Forelimb muscle (tissue), 1 donor: Measurements from ENCODE around the gene ARL8A. TPM values are rescaled to one million over a fixed set of nuclear protein-coding genes. Genes with fewer than 3 reads are reported as not detected.
"Not testable (repeated sequence)": the region's sequence is repeated elsewhere in the genome, so short reads cannot be mapped to it uniquely, and the experiment has no call there.

Experiments
- DNase-seq: peaks from one replicate; pipeline ENCODE4 v3.0.0-alpha.2; 2013; ENCODE audit warnings: low read depth
- polyA plus RNA-seq: library from polyadenylated mRNA; unstranded; fragments of 120-200 nt; gene quantifications from one replicate; pipeline ENCODE4 v1.2.1, GENCODE V29; 2013; ENCODE audit not compliant: insufficient read length

The ARL8A gene
- polyA plus RNA-seq = 40.1 TPM

DNA sequence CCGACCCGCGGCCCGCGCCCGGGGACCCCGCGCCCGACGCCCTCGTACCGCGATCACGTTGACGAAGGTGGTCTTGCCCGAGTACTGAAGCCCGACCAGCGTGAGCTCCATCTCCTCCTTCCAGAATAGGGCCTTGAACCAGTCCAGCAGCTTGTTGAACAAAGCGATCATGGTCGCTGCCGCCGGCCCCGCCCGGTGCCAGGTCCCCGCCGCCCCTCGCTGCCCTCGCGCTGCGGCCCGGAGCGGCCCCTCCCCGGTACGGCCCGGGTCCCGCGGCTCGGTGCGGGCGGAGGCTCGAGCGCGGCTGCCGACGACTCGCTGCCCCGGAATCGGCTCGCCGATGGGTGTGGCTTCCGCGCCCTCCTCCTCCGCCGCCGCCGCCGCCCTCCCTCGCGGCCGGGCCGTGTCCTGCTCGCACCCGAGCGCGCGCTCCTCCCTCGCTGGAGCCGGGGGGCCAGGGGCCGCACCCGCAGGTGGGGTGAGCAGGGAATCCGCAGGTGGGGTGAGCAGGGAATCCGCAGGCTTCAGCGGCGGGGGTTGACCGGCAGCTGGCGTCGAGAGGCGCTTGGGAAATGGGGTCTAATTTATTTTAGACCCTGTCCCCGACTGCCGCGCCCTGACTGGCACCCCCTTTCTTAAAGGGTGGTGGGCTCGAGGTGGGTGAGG, at the start of gene ARL8A:
Gene ARL8A (minus strand): TSS at position 336 of the 666 bp plus-strand sequence. CDS start 165 bp downstream, at position 171.
- DNase-seq = no peak

DNA sequence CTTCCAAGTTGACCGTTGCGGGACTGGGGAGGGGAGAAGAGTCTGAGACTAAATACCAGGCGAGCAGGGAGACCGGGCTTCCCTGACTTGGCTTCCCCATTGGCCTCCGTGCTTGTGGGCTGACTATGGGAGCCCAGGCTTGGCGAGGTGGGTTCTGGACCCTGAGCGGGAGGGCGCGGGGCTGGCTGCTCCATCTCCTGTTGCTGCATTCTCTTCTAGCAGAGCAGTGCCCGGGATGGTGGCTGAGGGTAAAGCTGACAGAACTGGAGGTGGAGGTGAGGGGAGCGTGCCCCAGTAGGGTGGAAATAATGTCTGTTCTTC, 49.8 kb upstream of the ARL8A start:
- DNase-seq = no peak

DNA sequence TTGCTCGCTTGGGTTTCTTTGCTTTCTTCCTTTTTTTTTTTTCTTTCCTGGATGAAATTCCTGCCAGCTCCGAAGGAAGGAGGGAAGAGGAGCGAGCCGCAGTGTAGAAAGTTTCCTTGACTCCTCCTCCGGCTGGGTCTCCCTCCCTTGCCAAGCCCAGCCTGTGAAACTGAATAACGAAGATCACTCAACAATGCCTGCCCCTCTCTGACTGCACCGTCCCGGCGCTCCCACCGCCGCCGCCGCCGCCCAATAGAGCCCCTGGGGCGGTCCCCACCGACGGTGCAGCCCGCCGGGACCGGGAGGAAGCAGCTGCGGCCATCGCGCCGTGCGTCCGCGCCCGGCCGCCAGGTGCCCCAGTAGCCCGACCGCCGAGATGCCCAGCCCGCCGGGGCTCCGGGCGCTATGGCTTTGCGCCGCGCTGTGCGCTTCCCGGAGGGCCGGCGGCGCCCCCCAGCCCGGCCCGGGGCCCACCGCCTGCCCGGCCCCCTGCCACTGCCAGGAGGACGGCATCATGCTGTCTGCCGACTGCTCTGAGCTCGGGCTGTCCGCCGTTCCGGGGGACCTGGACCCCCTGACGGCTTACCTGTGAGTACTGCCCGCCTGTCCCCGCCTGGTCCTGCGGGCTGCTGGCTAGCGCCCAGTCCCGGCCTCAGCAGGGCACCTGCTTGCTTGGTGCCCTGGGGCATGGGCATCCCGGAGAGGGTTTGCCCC, 49.2 kb upstream of the ARL8A start, which contains the start of gene LGR6:
Gene LGR6 (plus strand): TSS at position 186 of the 714 bp plus-strand sequence. CDS start 191 bp downstream, at position 377.
- no peak for DNase-seq

DNA sequence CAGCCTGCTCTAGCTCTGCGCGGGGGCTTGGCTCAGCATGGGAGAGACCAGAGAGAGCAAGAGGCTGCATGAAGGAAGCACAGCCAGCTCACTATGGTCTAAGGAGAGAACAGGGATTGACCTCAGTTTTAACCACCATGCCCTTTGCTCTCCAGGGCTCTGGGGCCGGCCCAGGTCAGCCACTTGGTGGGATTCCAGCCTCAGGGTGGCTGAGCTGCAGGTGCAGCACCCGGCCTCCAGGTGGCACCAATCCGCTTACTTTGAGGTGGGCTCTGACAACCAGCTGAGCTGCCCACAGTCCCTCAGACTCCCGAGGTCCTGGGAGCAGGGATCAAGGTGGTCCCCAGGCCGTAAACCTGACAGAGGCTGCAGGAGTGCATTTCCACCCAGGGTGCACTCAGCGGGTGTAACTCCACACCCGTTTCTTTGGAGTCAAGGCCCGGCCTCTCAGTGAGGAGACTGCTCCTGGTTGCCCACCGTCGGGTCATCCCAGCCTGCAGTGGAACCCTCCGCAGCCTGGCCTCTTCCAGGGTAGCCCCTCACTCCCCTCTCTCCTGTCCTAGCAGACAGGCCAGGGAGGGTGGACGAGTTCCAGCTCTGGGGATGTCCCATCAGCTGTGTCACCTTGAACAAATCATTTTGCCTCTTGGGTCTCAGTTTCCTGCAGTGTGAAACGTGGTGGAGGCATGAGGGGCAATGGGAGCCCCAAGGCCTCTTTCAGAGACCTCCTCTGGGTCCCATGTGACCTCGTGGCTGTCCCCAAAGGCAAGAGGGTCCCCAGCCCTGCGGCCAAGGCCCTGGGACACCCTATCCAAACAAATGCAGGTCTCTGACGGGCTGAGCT, 48.5 kb upstream of the ARL8A start:
- DNase-seq = peak; percentile 11

DNA sequence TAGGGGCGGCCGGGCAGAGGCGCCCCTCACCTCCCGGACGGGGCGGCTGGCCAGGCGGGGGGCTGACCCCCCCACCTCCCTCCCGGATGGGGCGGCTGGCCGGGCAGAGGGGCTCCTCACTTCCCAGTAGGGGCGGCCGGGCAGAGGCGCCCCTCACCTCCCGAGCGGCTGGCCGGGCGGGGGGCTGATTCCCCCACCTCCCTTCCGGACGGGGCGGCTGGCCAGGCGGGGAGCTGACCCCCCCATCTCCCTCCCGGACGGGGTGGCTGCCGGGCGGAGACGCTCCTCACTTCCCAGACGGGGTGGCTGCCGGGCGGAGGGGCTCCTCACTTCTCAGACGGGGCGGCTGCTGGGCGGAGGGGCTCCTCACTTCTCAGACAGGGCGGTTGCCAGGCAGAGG, 46.9 kb upstream of the ARL8A start:
- DNase-seq = not testable (repeated sequence)

DNA sequence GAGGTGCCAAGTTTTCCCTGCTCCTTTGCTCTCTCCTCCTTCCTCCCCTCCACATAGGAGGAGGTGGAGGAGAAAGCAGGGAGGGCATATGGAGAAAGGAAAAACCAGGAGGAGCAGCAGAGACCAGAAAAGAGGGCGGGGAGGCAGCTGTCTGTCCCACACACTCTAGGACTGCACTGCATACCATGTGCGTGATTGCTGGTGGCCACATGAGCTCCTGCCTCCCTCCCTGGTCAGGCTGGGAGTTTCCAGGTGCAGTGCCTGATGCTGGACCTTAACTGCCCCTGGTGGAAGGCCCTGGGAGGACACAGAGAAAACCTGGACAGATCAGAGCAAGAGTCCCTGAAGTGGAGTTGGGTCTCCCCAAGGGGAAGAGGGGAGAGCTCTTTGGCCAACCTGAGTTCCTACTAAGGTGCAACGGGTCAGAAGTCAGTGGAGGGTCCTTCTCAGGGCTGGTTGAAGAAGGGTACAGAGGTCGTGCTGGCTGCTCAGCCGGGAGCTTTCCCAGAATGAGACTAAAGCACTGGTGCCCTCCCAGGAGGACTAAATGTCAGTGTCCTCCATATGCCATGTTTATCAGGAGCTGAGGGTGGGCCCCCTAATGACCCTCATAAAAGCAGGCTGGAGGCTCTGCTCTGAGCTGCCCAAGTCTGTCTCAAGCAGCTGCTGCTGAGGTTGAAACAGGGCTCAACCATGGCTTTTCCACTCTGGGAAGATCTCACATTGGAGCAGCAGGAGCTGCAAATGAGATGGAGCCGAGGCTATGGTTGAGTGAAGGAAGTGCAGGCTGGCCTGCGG, 45.6 kb upstream of the ARL8A start:
- no peak for DNase-seq

DNA sequence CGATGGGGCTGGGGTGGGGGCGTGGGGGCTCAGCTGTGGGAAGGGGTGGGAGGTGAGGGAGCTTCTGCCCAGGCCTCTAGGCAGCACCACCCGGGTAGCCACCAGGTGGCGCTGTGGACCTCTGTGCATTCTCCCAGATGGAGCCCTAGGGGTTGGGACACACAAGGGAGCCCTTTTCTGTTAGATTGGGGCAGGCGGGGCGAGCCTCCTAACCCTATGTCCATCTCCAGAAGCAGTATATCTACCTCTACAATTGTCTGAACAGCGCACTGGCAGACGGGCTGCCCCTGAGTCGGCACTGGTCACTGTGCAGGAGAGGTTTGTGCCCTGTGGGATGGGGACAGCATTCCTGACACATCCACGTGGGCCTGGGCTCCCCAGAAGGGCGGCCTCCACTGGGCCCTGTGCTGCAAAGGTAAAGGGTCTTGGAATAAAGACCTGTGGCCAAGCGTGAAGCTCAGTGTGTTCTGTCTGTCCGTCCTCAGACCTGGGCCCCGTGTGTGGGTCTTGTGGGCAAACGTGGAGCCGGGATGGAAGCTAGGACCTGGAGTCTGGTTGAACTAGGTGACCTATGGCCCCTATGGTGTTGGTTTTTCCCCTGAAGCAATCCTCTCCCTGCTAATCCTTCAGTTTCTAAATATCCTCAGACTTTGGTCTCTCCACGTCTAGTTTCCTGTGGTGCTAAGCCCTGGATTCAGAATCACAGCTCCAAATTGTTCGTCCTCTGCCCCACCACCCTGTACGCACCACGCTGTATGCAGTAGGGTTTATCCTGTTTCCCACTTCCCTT, 44.7 kb upstream of the ARL8A start:
- no peak for DNase-seq

DNA sequence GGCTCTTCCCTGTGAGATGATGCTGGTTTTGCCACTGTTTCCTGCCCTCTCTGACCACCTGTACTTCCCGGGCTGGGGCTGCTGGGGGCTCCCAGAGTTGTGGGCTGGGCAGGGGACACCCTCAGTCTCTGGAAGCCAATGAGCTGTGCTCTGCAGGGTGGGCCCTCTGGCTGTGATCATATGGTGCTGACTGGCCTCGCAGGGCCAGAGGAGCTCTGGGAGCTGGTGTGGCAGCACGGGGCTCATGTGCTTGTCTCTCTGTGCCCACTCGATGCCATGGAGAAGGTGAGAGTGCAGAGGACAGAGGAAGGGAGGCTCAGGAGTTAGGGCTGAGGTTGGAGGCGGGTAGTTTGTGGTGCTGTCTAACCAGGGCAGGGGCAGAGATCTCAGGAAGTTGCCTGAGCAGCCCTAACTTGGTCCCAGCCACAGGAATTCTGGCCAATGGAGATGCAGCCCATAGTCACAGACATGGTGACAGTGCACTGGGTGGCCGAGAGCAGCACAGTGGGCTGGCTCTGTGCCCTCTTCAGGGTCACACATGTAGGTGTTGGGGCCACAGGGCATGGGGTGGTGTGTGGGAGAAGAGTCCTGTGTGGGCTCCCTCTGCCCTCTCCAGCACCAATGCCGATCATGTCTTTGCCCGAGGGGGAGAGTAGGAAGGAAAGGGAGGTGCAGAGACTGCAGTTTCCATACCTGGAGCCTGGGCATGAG, 43.3 kb upstream of the ARL8A start:
- DNase-seq = no peak

DNA sequence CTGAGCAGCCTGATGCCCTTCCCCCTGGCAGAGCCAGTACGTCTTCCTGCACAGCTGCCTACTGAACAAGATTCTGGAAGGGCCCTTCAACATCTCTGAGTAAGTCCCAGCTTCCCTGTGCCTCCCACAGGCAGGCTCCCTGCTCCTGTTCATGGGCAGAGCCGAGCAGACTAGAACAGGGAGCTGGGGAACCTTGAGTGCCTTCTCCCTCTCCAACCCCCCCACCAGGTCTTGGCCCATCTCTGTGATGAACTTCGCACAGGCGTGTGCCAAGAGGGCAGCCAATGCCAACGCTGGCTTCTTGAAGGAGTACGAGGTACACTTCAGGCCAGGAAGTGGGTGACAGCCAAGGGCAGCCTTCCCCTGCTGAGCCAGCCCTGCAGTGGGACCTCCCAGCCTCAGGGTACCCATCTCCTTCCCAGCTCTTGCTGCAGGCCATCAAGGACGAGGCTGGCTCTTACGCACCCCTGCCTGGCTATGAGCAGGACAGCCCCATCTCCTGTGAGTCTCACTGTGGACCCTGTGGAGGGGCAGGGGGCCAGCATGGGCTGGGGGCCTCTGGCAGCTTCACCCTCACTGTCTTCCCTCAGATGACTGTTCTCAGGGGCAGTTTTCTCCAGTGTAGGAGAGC, 42.6 kb upstream of the ARL8A start:
- DNase-seq = no peak

DNA sequence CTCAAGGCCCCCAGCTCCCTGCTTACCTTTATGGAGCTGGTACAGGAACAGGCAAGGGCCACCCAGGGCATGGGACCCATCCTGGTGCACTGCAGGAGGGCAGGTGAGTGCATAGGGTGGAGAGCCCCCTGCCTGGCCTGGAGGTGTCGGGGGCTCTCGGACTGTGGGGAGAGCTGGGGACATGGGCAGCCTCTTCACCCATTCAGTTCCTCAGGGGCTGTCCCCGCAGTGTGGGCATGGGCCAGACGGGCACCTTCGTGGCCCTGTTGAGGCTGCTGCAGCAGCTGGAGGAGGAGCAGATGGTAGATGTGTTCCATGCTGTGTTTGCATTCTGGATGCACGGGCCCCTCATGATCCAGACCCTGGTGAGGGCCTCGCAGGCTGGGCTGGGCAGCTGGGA, 41.8 kb upstream of the ARL8A start:
- DNase-seq = no peak

DNA sequence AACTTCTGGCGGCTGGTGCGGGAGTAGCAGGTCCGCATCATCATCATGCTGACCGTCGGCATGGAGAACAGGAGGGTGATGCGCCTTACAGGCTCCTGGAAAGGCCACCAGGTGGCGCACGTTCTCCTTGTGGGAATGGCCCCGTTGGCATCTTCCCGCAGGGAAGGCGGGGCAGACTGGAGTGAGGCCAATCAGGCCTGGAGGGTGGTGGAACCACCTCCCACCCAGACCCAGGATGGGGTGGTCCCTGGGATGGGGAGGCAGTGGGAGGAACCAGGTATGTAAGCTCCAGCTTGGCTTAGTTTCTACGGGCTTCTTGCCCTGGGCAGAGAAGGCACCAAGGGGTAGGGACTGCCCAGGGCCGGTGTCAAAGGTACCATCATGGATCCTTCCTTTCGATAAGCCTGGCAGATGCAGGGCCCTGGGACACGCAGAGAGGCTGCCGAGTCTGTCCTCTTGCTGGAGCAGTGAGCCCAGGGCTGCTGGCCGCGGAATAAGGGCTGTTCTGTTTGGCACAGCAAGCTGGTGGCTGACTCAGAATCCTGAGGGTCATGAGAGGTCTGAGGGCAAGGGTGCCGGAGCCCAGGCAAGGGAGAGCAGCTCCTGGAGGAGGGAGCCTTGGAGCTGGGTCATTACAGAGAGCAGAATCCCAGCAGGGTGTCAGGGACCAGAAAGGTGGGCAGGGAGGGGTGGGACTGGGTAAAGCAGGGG, 40.4 kb upstream of the ARL8A start:
- no peak for DNase-seq

DNA sequence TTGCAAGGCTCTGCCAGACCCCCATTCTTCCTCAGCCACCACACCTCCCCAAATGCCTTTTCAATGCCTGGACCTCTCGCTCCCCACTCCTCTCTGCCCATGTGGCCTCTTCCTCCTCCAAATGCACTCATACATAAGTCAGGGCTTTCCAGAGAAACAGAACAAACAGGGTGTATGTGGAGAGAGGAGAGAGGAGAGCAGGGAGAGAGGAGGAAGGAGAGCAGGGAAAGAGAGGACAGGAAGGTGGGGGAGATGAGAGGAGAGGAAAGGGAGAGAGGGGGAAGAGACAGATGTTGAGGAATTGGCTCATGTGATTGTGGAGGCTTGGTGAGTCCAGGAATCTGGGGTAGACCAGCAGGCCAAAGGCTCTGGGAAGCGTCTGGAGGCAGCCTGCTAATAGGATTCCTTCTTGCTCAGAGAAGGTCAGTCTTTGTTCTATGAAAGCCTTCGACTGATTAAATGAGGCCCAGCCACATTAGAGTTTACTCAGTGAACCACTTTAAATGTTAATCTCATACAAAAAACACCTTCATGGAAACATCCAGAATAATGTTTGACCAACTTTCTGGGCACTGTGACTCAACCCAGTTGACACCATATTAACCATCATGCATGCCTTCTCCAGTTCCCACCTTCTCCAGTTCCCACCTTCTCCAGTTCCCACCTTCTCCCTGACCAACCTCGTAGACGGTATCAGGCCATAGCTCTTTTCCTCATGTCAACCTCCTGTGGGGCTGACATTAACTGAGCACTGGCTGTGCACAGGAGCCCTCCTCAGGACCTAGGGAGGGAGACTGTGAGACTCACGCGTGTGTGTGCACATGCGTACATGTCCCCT, 37.7 kb upstream of the ARL8A start:
- no peak for DNase-seq

DNA sequence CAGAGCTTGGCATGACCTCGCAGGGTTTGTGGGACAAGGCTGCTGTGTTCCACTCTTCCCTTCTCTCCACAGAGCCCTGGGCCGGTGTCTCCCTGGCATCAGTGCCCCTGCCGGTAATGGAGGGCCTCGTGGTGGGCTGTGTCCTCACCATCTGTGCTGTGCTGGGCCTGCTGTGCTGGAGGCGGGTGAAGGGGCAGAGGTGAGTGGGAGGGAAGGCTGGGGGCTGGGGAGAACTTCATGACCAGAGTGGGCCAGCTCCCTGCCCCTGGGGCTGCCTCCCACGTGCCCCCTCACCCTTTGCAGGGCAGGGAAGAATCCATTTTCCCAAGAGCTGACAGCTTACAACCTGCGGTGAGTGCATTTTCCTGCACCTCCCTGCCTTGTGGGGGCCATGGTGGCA, 37.0 kb upstream of the ARL8A start:
- no peak for DNase-seq

DNA sequence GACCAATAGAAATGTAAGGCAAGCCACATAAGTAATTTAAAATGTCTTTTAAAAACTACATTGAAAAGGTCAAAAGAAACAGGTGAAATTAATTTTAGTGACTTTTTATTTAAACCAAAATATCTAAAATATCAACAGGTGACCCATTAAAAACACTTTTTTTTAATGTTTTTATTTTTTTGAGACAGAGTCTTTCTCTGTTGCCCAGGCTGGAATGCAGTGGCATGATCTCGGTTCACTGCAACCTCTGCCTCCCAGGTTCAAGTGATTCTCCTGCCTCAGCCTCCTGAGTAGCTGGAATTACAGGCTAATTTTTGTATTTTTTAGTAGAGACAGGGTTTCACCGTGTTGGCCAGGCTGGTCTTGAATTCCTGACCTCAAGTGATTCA, 36.2 kb upstream of the ARL8A start:
- DNase-seq = not testable (repeated sequence)

DNA sequence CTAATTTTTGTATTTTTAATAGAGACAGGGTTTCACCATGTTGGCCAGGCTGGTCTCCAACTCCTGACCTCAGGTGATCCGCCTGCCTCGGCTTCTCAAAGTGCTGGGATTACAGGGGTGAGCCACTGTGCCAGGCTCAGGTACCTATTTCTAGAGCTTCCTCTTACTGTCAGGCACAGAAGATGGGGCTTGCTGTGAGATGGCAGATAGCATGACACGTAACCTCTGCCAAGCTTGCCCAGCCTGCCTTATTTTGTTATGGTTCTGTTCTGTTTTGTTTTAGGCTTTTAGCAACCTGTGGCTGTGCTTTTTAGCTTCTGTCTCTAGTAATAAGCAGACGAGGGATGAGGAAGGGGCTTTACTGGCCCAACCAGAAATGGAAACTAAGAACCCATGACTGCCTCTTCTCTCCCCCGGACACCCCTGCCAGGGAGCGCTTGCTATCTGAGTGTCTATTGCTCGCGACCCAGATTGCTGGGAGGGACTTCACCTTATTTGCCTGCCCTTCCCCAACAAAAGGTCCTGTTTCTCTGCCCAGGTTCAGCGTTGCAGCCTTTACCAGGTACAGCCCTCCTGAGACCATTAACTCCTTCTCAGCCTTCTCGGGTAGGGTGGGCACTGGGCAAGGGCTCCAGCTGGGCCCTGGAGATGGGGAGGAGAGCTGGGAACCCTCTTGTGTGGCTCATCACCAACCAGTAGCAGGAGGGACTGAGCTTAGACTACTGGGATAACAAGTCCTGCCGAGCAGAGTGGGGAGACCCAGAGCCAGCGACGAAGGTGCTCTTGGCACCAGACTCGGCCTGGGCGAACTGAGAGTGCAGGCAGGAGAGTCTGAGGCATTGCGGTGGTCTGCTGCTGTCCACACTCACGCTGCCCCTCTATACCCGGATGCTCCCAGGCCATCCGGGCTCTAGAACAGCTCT, 35.6 kb upstream of the ARL8A start:
- DNase-seq = no peak

DNA sequence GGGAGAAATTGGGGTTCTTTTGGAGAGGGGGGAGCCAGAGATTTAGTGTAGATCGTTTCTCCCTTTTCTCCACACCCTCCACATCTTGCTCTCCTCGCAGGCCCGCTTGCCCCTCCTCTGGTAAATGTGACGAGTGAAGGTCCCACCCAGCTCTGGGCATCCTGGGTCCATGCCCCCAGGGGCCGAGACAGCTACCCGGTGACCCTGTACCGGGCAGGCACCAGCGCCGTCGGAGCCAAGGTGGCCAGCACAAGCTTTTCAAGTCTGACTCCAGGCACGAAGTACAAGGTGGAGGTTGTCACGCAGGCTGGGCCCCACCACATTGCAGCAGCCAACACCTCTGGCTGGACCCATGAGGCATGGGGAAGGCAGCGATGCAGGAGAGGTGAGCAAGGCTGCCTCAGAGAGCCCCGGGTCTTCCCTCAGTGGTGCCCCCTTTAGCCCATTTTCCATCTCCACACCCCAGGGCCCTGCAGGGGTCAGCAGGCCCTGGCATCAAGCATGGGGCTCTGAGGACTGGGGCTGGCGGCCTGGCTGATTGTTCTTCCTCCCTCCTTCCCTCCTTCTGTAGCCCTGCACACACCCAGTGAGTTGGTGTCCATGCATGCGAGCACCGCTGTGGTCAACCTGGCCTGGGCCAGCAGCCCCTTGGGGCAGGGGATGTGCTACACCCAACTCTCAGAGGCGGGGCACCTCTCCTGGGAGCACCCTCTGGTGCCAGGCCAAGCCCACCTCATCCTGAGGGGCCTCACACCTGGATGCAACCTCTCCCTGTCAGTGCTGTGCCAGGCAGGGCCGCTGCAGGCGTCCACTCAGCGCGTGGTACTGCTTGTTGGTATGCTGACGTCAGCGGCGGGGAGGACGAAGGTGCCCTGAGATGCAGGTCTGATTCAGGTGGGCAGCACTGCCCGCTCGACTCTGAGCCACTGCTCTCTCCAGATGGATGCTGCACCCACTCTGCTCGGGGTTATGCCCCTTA, 32.7 kb upstream of the ARL8A start:
- no peak for DNase-seq
